CD4-positive, alpha-beta memory T cell (primary cell): ENCODE data around the gene SMURF1. TPM values are rescaled to one million over a fixed set of nuclear protein-coding genes. Genes with fewer than 3 reads are reported as not detected.
A peak's percentile ranks its signal among the peaks of the same experiment; 100 is the strongest.

Experiments used
- CTCF ChIA-PET: fragments of 350-600 bp; sonication (Branson Sonifier 250); formaldehyde crosslinking; loops from one replicate; lab custom pipeline; 2021; ENCODE audit warnings: inconsistent platforms; ENCODE audit not compliant: partially characterized antibody; lab: Charles Lee
- POLR2A ChIA-PET: fragments of 350-600 bp; sonication (Branson Sonifier 250); formaldehyde crosslinking; loops from one replicate; lab custom pipeline; 2021; ENCODE audit not compliant: partially characterized antibody; lab: Charles Lee
- DNase-seq, 5 donors: peaks; one replicate each; pipeline versions ENCODE4 v3.0.0 to v3.0.0-alpha.2; 2020 to 2022; ENCODE audit warnings: mixed read lengths in 1 of 5
- H3K27ac ChIP-seq: one replicate; pipeline ENCODE4 v1.7.0; 2013; ENCODE audit warnings: low read depth, low read length
- H3K27me3 ChIP-seq: 2 replicates; pipeline ENCODE4 v1.7.0; 2013; ENCODE audit warnings: mild to moderate bottlenecking, low read length, moderate library complexity; ENCODE audit not compliant: insufficient read depth
- H3K36me3 ChIP-seq: 2 replicates; pipeline ENCODE4 v1.7.0; 2013; ENCODE audit warnings: mild to moderate bottlenecking, low read length, moderate library complexity; ENCODE audit not compliant: insufficient read depth
- H3K4me1 ChIP-seq: 2 replicates; pipeline ENCODE4 v1.7.0; 2013; ENCODE audit warnings: mild to moderate bottlenecking, low read length, moderate library complexity; ENCODE audit not compliant: insufficient read depth
- H3K4me3 ChIP-seq, 2 donors: one replicate each; pipeline ENCODE4 v1.7.0; 2013; ENCODE audit warnings: low read length in 2 of 2, mild to moderate bottlenecking in 1 of 2
- H3K9me3 ChIP-seq, 2 donors: one replicate each; pipeline ENCODE4 v1.7.0; 2013; ENCODE audit warnings: low read length in 2 of 2, control low read depth in 1 of 2; ENCODE audit not compliant: control insufficient read depth in 1 of 2
- H3K27ac Mint-ChIP-seq, 7 donors: one replicate each; pipeline ENCODE4 v1.8.0; 2020 to 2021; ENCODE audit warnings: mixed read lengths in 7 of 7, mild to moderate bottlenecking in 6 of 7, inconsistent platforms in 3 of 7, moderate library complexity in 3 of 7
- H3K27me3 Mint-ChIP-seq, 2 donors: one replicate each; pipeline ENCODE4 v1.8.0; 2020 to 2021; ENCODE audit warnings: mixed read lengths in 2 of 2
- H3K36me3 Mint-ChIP-seq, 2 donors: one replicate each; pipeline ENCODE4 v1.8.0; 2020 to 2021; ENCODE audit warnings: mixed read lengths in 2 of 2, inconsistent platforms in 1 of 2, mild to moderate bottlenecking in 1 of 2
- H3K4me1 Mint-ChIP-seq, 4 donors: one replicate each; pipeline ENCODE4 v1.8.0; 2020 to 2021; ENCODE audit warnings: mixed read lengths in 4 of 4, mild to moderate bottlenecking in 1 of 4
- H3K4me3 Mint-ChIP-seq, 8 donors: one replicate each; pipeline ENCODE4 v1.8.0; 2020 to 2021; ENCODE audit warnings: mixed read lengths in 8 of 8, mild to moderate bottlenecking in 7 of 8, moderate library complexity in 6 of 8, inconsistent platforms in 3 of 8
- H3K9me3 Mint-ChIP-seq, 8 donors: one replicate each; pipeline ENCODE4 v1.8.0; 2020 to 2021; ENCODE audit warnings: mixed read lengths in 8 of 8, mild to moderate bottlenecking in 5 of 8, inconsistent platforms in 3 of 8, moderate library complexity in 1 of 8
- intact Hi-C: fragments of 100-400 bp; cut with micrococcal nuclease; formaldehyde crosslinking; loops from one replicate; pipeline ENCODE4 v1.15.1; 2023
- polyA plus RNA-seq, 2 donors: library from polyadenylated mRNA; unstranded; fragments of 300-500 nt; fragmentation: Illumina TruSeq; gene quantifications; one replicate each; pipeline ENCODE4 v1.2.3, GENCODE V29; 2021
- total RNA-seq, 2 experiments: library from RNA; stranded (reverse); gene quantifications; one replicate each; pipeline ENCODE4 v1.2.3, GENCODE V29; 2021

Gene SMURF1
- total and polyA plus RNA-seq, 4 experiments from 2014 or later, result 0.88 to 23.2 (median 12.9) TPM

DNA sequence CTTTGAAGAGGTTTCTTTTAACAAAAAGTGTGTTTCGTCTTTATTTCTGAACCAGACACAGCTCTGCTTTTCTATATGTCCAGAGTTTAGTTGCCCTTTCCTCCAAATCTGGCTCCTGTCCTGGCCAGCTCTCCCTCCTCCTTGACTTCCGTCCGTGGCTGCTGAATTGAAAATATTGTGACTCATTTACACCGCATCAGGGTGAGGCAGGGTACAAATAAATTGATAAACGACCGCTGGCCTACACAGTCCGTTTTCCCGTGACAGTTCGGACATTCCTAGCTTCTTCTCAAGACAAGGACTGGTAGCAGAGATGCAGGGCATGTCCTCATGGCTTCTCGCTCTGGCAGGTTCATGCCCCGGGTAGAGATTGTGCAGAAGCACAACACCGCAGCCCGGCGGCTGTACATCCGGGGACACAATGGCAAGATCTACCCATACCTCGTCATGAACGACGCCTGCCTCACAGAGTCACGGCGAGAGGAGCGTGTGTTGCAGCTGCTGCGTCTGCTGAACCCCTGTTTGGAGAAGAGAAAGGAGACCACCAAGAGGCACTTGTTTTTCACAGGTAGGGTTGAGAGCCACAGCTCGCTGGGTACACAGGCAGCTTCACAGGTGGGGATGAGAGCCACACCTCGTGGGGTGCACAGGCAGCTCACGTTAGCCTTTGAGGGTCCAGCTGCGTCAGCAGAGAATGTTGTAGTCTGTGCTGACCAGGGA is 139.0 kb downstream of the SMURF1 start:
- Histone ChIP-seq H3K27ac (no peak overlapping the region), H3K4me3 (no peak overlapping the region), H3K36me3 (peaks cover 83% of the 10 kb centered on the region), H3K4me1 (no peaks in the 10 kb centered on the region), H3K9me3 (no peaks in the 10 kb centered on the region), H3K27me3 (no peaks in the 10 kb centered on the region)
- ChIA-PET POLR2A (no interaction called here), CTCF (interaction anchor here (1.0 to 1.3 kb wide), 3 partner anchors 9 to 35 kb away, joined by 3 to 4 read pairs (median 3); no protein-coding TSS in a partner anchor)
- Mint-ChIP-seq H3K27ac (peak overlapping the region in 3 of 7 donors; percentile 25 to 64 (median 33)), H3K36me3 (peaks cover 50 to 77% of the 10 kb centered on the region in 2 donors), H3K27me3 (no peaks in the 10 kb centered on the region), H3K9me3 (no peaks in the 10 kb centered on the region), H3K4me3 (peak overlapping the region in 1 of 8 donors; percentile 57), H3K4me1 (peaks cover 0 to 2% (median under 1%) of the 10 kb centered on the region in 4 donors)
- intact Hi-C loops, result no loop called here
- DNase-seq, result no peak

- H3K9me3 ChIP-seq, result no peaks in the 10 kb centered on the region
- H3K4me1 ChIP-seq, result no peaks in the 10 kb centered on the region
- intact Hi-C loops, result no loop called here
- Mint-ChIP-seq H3K4me3 (no peak overlapping the region), H3K9me3 (no peaks in the 10 kb centered on the region), H3K4me1 (peaks cover 0 to 2% (median under 1%) of the 10 kb centered on the region in 4 donors), H3K36me3 (peaks cover 55 to 78% of the 10 kb centered on the region in 2 donors), H3K27me3 (no peaks in the 10 kb centered on the region), H3K27ac (no peak overlapping the region)
- H3K36me3 ChIP-seq, result peaks cover 82% of the 10 kb centered on the region
- H3K4me3 ChIP-seq, result no peak overlapping the region
- CTCF ChIA-PET, result interaction anchor here (1.0 to 1.3 kb wide), 2 partner anchors 17 to 36 kb away, joined by 3 read pairs; no protein-coding TSS in a partner anchor
- no peak for DNase-seq
- POLR2A ChIA-PET, result no interaction called here
- no peaks in the 10 kb centered on the region for H3K27me3 ChIP-seq
- no peak overlapping the region for H3K27ac ChIP-seq
These were observed 139.7 kb downstream of the SMURF1 start for GRCh38 chr7:99004216-99004615.

DNA sequence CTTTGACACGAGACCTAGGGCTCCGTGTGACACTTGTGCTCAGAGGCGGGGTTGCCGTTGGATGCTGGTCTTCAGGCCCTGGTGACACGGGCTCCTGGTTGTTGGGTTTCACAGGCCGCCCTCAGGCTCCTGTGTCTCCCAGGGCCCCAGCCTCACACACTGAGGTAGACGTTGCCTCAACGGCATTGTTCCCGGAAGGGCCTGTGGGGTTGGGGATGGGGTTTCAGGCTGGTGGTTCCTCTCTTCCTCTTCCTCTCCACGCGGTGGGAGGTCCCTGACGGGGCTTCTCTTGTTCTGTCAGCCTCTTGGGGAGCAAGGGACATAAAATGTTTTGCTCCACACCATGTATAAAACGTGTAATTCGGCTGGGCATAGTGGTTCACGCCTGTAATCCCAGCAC is 140.5 kb downstream of the SMURF1 start:
- Mint-ChIP-seq H3K36me3 (peaks cover 55 to 78% of the 10 kb centered on the region in 2 donors), H3K9me3 (no peaks in the 10 kb centered on the region), H3K27ac (peak overlapping the region in 1 of 7 donors; percentile 19), H3K27me3 (no peaks in the 10 kb centered on the region), H3K4me1 (peaks cover 0 to 2% (median under 1%) of the 10 kb centered on the region in 4 donors), H3K4me3 (no peak overlapping the region)
- intact Hi-C loops, result no loop called here
- Histone ChIP-seq H3K9me3 (no peaks in the 10 kb centered on the region), H3K36me3 (peaks cover 81% of the 10 kb centered on the region), H3K27me3 (no peaks in the 10 kb centered on the region), H3K4me1 (no peaks in the 10 kb centered on the region), H3K27ac (no peak overlapping the region), H3K4me3 (no peak overlapping the region)
- DNase-seq, result no peak
- ChIA-PET CTCF (no interaction called here), POLR2A (no interaction called here)

DNA sequence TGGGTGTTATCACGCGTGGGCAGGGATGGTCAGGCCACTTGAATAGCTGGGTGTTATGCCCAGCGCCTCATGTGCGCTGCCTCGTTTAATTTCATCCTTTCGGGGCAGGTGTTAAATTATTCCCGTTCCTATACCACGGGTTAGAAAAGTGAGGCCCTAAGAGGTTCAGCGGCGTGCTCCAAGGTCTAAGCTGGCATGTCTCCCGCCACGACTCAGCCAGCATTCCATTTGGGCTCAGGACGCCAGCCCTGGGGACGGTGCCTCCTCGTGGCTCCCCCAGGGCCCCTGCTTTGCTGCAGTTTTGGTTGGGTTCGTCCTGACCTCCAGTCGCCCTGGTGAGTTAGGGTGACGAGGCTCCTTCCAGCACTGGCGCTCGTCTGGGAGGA is 141.1 kb downstream of the SMURF1 start:
- peaks cover 77% of the 10 kb centered on the region for H3K36me3 ChIP-seq
- POLR2A ChIA-PET, result no interaction called here

DNA sequence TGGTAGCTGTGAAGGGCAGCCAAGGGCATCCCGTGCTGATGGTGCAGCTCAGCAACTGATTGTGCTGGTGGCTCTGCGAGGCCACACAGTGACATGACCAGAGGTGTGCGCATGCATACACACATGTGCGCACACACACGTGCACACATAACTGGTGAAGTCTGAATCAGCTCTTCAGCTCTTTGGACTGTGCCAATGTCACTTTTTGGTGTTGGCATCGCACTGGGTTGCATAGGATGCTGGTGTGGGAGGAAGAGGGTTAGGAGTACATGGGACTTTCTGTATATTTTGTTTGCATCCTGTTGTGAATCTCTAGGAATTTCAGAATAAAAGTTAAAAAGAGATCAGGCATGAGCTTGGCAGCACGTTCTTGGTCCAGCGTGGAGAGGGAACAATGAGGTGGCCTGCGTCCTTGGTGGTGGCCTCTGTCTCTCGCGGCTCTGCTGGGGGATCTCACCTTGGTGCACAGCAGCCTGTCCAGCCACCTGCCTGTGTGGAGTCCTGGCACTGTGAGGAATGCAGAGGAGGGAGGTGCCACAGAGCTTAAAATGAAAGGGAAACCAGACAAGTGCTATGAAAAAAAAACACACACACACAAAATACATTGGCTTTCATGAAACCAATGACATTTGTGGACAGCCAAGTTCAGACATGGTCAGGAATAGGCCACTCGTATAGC is 141.6 kb downstream of the SMURF1 start:
- CTCF ChIA-PET, result no interaction called here
- Mint-ChIP-seq H3K4me1 (peaks cover 0 to 2% (median under 1%) of the 10 kb centered on the region in 4 donors), H3K27me3 (no peaks in the 10 kb centered on the region), H3K4me3 (peak overlapping the region in 1 of 8 donors; percentile 20), H3K36me3 (peaks cover 55 to 78% of the 10 kb centered on the region in 2 donors), H3K9me3 (no peaks in the 10 kb centered on the region), H3K27ac (peak overlapping the region in 2 of 7 donors; percentile 4 to 59)
- Histone ChIP-seq H3K4me1 (no peaks in the 10 kb centered on the region), H3K4me3 (no peak overlapping the region), H3K27ac (no peak overlapping the region), H3K27me3 (no peaks in the 10 kb centered on the region), H3K36me3 (peaks cover 81% of the 10 kb centered on the region), H3K9me3 (no peaks in the 10 kb centered on the region)
- intact Hi-C loops, result no loop called here
- no peak for DNase-seq
- POLR2A ChIA-PET, result no interaction called here

More for the DNA sequence above, 141.1 kb downstream of the SMURF1 start:
- H3K27me3 Mint-ChIP-seq, result no peaks in the 10 kb centered on the region
- no peak for DNase-seq
- H3K9me3 ChIP-seq, result no peaks in the 10 kb centered on the region
- intact Hi-C loops, result no loop called here
- H3K27ac Mint-ChIP-seq, result no peak overlapping the region
- H3K9me3 Mint-ChIP-seq, result no peaks in the 10 kb centered on the region
- H3K36me3 Mint-ChIP-seq, result peaks cover 55 to 75% of the 10 kb centered on the region in 2 donors
- CTCF ChIA-PET, result no interaction called here
- H3K4me1 Mint-ChIP-seq, result peaks cover 0 to 2% (median under 1%) of the 10 kb centered on the region in 4 donors
- H3K4me1 ChIP-seq, result no peaks in the 10 kb centered on the region
- no peak overlapping the region for H3K4me3 Mint-ChIP-seq
- H3K4me3 ChIP-seq, result no peak overlapping the region
- no peak overlapping the region for H3K27ac ChIP-seq
- H3K27me3 ChIP-seq, result no peaks in the 10 kb centered on the region

DNA sequence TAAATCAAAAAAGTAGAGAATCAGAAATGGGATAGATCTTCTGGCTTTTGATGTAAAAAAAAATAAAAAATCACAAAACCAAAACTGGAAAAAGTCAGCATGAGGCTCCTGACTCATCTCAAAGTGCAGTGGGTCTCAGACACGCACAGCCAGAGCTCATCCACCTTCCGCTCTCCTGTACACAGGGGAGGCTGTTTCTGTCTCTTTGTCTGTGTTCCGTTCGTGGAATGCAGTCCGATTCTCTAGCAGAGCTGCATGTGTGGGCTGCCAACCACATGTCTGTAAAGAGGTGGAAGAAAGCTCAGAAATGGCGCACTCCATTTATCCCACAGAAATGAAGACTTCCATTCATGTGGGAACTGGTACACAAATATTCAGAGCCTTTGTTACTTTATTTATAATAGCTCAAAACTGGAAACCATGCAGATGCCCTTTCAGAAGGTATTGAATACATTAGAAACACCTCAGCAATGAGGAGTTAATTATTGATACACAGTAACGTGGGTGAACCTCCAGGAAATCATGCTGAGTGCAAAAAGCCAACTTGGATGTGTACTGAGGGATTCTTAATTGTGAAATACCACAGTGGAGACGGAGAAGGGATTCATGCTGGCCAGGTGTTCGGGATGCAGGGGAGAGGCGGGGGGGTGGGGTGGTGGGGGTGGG is 142.3 kb downstream of the SMURF1 start:
- H3K4me3 ChIP-seq, result no peak overlapping the region
- ChIA-PET POLR2A (no interaction called here), CTCF (no interaction called here)
- Mint-ChIP-seq H3K9me3 (no peaks in the 10 kb centered on the region), H3K27me3 (no peaks in the 10 kb centered on the region), H3K36me3 (peaks cover 50 to 73% of the 10 kb centered on the region in 2 donors), H3K27ac (peak overlapping the region in 1 of 7 donors; percentile 18), H3K4me1 (peaks cover 0 to 2% (median under 1%) of the 10 kb centered on the region in 4 donors), H3K4me3 (no peak overlapping the region)
- H3K9me3 ChIP-seq, result no peaks in the 10 kb centered on the region
- intact Hi-C loops, result no loop called here
- no peak overlapping the region for H3K27ac ChIP-seq
- no peaks in the 10 kb centered on the region for H3K27me3 ChIP-seq
- no peaks in the 10 kb centered on the region for H3K4me1 ChIP-seq
- H3K36me3 ChIP-seq, result peaks cover 76% of the 10 kb centered on the region
- no peak for DNase-seq
